Measurements from ENCODE around the gene SOD1. TPM values are rescaled to one million over a fixed set of nuclear protein-coding genes. Genes with fewer than 3 reads are reported as not detected.
"Not testable (repeated sequence)": the region's sequence is repeated elsewhere in the genome, so short reads cannot be mapped to it uniquely, and the experiment has no call there.

Gene SOD1
- total and polyA plus RNA-seq, 7 donors, result 169 to 648 (median 279) TPM

DNA sequence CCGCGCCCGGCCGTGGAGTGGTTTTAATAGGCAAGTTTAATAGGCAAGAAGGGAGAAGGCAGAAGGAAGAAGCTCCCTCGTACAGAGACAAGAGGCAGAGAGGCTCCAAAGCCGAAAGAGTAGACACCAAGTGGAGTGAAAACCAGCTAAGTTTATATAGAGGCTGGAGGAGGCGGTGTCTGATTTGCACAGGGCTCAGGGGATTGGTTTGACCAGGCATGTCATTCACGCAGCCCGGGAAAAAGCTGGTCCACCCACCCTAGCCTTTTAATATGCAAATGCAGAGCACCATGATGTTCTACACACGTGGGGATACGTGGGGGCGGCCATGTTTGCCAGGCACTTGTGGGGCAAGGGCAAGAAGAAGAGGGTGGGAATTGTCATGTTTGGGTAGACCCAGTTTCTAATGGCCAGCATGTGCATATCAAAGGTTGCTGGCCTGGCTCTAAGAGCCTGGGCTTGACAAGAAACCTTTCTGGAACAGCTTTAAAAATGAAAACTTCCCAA lies 18.0 kb upstream of the SOD1 start:
- no peak for TF ChIP-seq POLR2AphosphoS5 (IDR thresholded peaks at IDR 0.05)
- TF ChIP-seq POLR2A (IDR thresholded peaks at IDR 0.05), result no peak
- no peak for TF ChIP-seq CTCF (IDR thresholded peaks at IDR 0.05)
- no peak for TF ChIP-seq EP300 (IDR thresholded peaks at IDR 0.05)
- 95 to 96% methylated on average over 12 of the region's 12 CpGs for WGBS, 2 donors
- Histone ChIP-seq H3K4me3 (no peak overlapping the region), H3K27ac (no peak overlapping the region), H3K27me3 (no peaks in the 10 kb centered on the region), H3K9me3 (peaks cover 0 to 2% (median 0%) of the 10 kb centered on the region in 4 donors), H3K4me1 (no peaks in the 10 kb centered on the region), H3K36me3 (no peaks in the 10 kb centered on the region)
- no peak for DNase-seq
- intact Hi-C loops (cut with DNase I), result no loop called here

DNA sequence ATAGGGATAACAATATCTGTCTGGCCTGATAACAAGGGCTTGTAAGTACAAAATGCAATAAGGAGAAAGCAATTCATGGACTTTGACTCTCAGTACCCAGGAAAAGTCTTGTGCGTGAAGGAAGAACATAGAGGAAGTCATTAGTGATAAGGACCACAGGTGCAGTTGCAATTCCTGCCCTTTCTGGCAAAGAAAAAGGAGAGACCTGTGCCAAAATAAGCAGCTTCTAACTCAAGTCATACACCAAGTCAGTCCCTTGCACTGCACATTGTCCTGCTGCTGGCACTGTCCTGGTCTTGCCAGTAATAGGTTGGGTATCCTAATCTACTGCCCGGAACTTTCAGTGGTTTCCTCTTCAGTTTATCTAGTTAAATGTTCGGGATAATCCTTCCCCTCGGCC lies 14.8 kb upstream of the SOD1 start:
- H3K27me3 ChIP-seq, result no peaks in the 10 kb centered on the region
- H3K27ac ChIP-seq, result no peak overlapping the region
- H3K9me3 ChIP-seq, result peaks cover 0 to 2% (median 0%) of the 10 kb centered on the region in 4 donors
- H3K4me3 ChIP-seq, result no peak overlapping the region
- TF ChIP-seq EP300 (IDR thresholded peaks at IDR 0.05), result no peak
- no peak for TF ChIP-seq POLR2AphosphoS5 (IDR thresholded peaks at IDR 0.05)
- TF ChIP-seq CTCF (IDR thresholded peaks at IDR 0.05), result no peak
- TF ChIP-seq POLR2A (IDR thresholded peaks at IDR 0.05), result no peak
- intact Hi-C loops (cut with DNase I), result no loop called here
- no peak for DNase-seq
- H3K4me1 ChIP-seq, result no peaks in the 10 kb centered on the region
- no peaks in the 10 kb centered on the region for H3K36me3 ChIP-seq
- WGBS, 2 donors, result 11 to 63% methylated on average over 4 of the region's 4 CpGs

DNA sequence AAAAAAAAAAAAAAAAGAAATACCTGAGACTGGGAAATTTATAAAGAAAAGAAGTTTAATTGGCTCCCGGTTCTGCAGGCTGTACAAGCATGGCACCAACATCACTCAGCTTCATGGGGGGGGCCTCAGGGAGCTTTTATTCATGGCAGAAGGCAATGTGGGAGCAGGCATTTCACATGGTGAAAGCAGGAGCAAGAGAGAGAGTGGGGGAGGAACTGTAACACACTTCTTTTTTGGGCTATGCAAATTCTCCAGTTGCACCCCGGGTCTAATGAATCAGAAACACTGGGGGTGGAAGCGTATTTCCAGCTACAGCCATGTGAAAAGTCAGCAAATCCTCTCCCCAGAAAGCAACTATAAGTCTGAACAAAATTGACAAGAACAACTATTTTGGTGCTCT lies 11.8 kb upstream of the SOD1 start:
- DNase-seq, result no peak
- Histone ChIP-seq H3K36me3 (no peaks in the 10 kb centered on the region), H3K4me1 (no peaks in the 10 kb centered on the region), H3K9me3 (no peaks in the 10 kb centered on the region), H3K4me3 (no peak overlapping the region), H3K27ac (no peak overlapping the region), H3K27me3 (no peaks in the 10 kb centered on the region)
- WGBS, 2 donors, result 87 to 96% methylated on average over 3 of the region's 3 CpGs
- intact Hi-C loops (cut with DNase I), result no loop called here
- TF ChIP-seq POLR2A (IDR thresholded peaks at IDR 0.05), result no peak
- no peak for TF ChIP-seq CTCF (IDR thresholded peaks at IDR 0.05)
- no peak for TF ChIP-seq EP300 (IDR thresholded peaks at IDR 0.05)
- TF ChIP-seq POLR2AphosphoS5 (IDR thresholded peaks at IDR 0.05), result no peak

GRCh38 chr21:31650930-31651329 lies 8.6 kb upstream of the SOD1 start:
- TF ChIP-seq EP300 (IDR thresholded peaks at IDR 0.05) (no peak), CTCF (IDR thresholded peaks at IDR 0.05) (no peak), POLR2A (IDR thresholded peaks at IDR 0.05) (no peak), POLR2AphosphoS5 (IDR thresholded peaks at IDR 0.05) (no peak)
- Histone ChIP-seq H3K36me3 (no peaks in the 10 kb centered on the region), H3K27me3 (no peaks in the 10 kb centered on the region), H3K9me3 (no peaks in the 10 kb centered on the region), H3K4me1 (no peaks in the 10 kb centered on the region), H3K27ac (no peak overlapping the region), H3K4me3 (no peak overlapping the region)
- DNase-seq, result no peak
- 93 to 97% methylated on average over 3 of the region's 3 CpGs for WGBS, 2 donors
- intact Hi-C loops (cut with DNase I), result loop anchor here (10.0 kb wide), 1 partner anchor 604 kb away; no protein-coding TSS in a partner anchor

DNA sequence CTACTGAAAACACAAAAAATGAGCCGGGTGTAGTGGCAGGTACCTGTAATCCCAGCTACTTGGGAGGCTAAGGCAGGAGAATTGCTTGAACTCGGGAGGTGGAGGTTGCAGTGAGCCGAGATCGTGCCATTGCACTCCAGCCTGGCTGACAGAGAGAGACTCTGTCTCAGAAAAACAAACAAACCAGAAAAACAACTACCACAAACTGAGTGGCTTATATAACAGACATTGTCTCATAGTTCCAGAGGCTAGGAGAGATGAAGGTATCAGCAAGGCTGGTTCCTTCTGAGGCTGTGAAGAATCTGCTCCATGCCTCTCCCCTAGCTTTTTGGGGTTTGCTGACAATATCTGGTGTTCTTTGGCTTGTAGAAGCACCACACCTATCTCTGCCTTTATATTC lies 8.0 kb upstream of the SOD1 start:
- H3K4me1 ChIP-seq, H3K27me3 ChIP-seq, H3K4me3 ChIP-seq, H3K36me3 ChIP-seq, H3K9me3 ChIP-seq, DNase-seq, H3K27ac ChIP-seq: not testable (repeated sequence)
- intact Hi-C loops (cut with DNase I), result loop anchor here (10.0 kb wide), 1 partner anchor 603 kb away; no protein-coding TSS in a partner anchor
- 76 to 87% methylated on average over 4 of the region's 4 CpGs for WGBS, 2 donors
